ENCODE measurements around the gene TTC23. TPM values are rescaled to one million over a fixed set of nuclear protein-coding genes. Genes with fewer than 3 reads are reported as not detected.

Gene TTC23
- total and polyA plus RNA-seq, 9 of the 15 experiments (the other 6 are each of a cell fraction or from before 2014, with no cell fraction given): 0.41 to 4.5 (median 2.5) TPM

- no TSS peak for BruUV-seq (replicated peaks)
- no peak overlapping the region for H3K4me3 ChIP-seq
- no peak overlapping the region for H2AFZ ChIP-seq (ENCODE audit: low read depth, low read length)
- H3K4me2 ChIP-seq (ENCODE audit: insufficient read depth, low read length): no peak overlapping the region
- no peaks in the 10 kb centered on the region for H3K36me3 ChIP-seq (ENCODE audit: control insufficient read depth, insufficient read depth, low read length)
- no peaks in the 10 kb centered on the region for H3K9me1 ChIP-seq (ENCODE audit: control insufficient read depth, insufficient read depth, low read length)
- ATAC-seq: no peak
- in situ Hi-C loops (cut with MboI) (no loop called here), intact Hi-C loops (cut with micrococcal nuclease) (no loop called here)
- no peaks in the 10 kb centered on the region for H3K79me2 ChIP-seq (ENCODE audit: control insufficient read depth, insufficient read depth, low read length)
- no peak overlapping the region for H3K9ac ChIP-seq (ENCODE audit: insufficient read depth in 1 of 2, low read depth in 2 of 2, low read length in 2 of 2)
- 24% methylated on average over 22 of the region's 23 CpGs for WGBS (ENCODE audit: insufficient coverage, low coverage, missing lambda C conversion rate)
- POLR2A ChIA-PET: no interaction called here
- H3K9me3 ChIP-seq (replicated peaks; ENCODE audit: control insufficient read depth, insufficient read depth, low read depth, low read length): no peaks in the 10 kb centered on the region
- CTCF ChIA-PET (ENCODE audit: low intra/inter-chr PET ratio): no interaction called here
- DNase-seq (ENCODE audit: extremely low read depth in 1 of 4, low spot score in 3 of 4): no peak
- no peak overlapping the region for H3K27ac ChIP-seq (ENCODE audit: extremely low read depth, low read depth, low read length)
- TF ChIP-seq FOXK2 (conservative IDR thresholded peaks at IDR 0.05 in 1 of 2, IDR thresholded peaks at IDR 0.05 in 1 of 2; ENCODE audit: low read depth in 2 of 2) (no peak), ZBTB8A (IDR thresholded peaks at IDR 0.05; ENCODE audit: partially characterized antibody) (no peak), ZZZ3 (IDR thresholded peaks at IDR 0.05) (no peak), ZNF740 (CRISPR knock-in tag; IDR thresholded peaks at IDR 0.05) (no peak), ZNF740 (tag; IDR thresholded peaks at IDR 0.05) (no peak), PHF21A (IDR thresholded peaks at IDR 0.05; ENCODE audit: borderline replicate concordance, low read depth) (no peak), STAT5B (CRISPR knock-in tag; IDR thresholded peaks at IDR 0.05) (no peak), ZNF766 (CRISPR knock-in tag; conservative IDR thresholded peaks at IDR 0.05) (no peak), MXI1 (IDR thresholded peaks at IDR 0.05; ENCODE audit: low read depth, low read length) (no peak), MTA2 (IDR thresholded peaks at IDR 0.05; ENCODE audit: low read depth) (no peak), ILK (tag; IDR thresholded peaks at IDR 0.05; ENCODE audit: borderline replicate concordance, low read depth) (no peak), NBN (IDR thresholded peaks at IDR 0.05; ENCODE audit: low read depth) (no peak), ZBTB17 (CRISPR knock-in tag; IDR thresholded peaks at IDR 0.05) (no peak)
- H4K20me1 ChIP-seq (replicated peaks; ENCODE audit: control insufficient read depth, insufficient read depth, low read length): no peaks in the 10 kb centered on the region; the same call in 1 of the 2 replicates
- no peak for FAIRE-seq
- H3K27me3 ChIP-seq (ENCODE audit: control insufficient read depth in 2 of 2, insufficient read depth in 2 of 2, low read length in 2 of 2): peaks cover 0 to 7% of the 10 kb centered on the region in 2 experiments; a peak in 1 of 5 replicates
- no peaks in the 10 kb centered on the region for H3K4me1 ChIP-seq (replicated peaks in 1 of 2; ENCODE audit: control insufficient read depth in 2 of 2, insufficient read depth in 2 of 2, low read length in 2 of 2)
These were observed 83.3 kb downstream of the TTC23 start for GRCh38 chr15:99165956-99166689.

Measured in K562 (cell line).